HG03439 (cell line): Measurements from ENCODE around the gene DSTYK.
"Not testable (repeated sequence)": the region's sequence is repeated elsewhere in the genome, so short reads cannot be mapped to it uniquely, and the experiment has no call there.

Experiments used
- ATAC-seq: cut with Tn5 transposase; IDR thresholded peaks from one replicate; pipeline ENCODE4 v1.9.1; 2021; ENCODE audit warnings: mild to moderate bottlenecking, moderate library complexity; ENCODE audit not compliant: unreplicated experiment

The DSTYK gene

DNA sequence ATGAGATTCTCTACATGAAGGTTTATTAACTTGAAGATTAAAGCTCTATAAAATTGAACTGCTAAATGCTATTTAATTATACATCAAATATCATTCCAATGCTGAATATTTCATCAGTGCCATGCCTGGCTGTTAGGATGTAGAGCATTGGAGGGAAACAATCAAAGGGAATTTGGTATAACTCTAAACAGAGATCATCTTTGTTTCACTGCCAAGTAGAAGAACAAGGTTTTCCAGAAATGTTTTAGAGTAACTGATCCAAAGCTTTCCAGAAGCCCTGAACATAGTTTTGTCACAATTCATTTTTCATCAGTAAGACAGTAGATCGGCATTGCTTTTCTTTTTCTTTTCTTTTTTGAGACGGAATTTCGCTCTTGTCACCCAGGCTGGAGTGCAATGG is 5.9 kb upstream of the DSTYK start:
- no peak for ATAC-seq

DNA sequence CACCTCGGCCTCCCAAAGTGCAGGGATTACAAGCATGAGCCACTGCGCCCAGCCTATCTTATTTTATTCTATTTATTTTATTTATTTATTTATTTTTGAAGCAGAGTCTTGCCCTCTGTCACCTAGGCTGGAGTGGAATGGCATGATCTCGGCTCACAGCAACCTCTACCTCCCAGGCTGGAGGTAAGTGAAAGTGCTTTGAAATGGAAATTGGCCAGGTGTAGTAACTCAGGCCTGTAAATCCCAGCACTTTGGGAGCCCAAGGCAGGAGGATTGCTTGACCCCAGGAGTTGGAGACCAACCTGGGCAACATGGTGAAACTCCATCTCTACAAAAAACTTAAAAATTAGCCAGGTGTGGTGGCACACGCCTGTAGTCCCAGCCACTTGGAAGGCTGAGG is 5.1 kb upstream of the DSTYK start:
- ATAC-seq: no peak

DNA sequence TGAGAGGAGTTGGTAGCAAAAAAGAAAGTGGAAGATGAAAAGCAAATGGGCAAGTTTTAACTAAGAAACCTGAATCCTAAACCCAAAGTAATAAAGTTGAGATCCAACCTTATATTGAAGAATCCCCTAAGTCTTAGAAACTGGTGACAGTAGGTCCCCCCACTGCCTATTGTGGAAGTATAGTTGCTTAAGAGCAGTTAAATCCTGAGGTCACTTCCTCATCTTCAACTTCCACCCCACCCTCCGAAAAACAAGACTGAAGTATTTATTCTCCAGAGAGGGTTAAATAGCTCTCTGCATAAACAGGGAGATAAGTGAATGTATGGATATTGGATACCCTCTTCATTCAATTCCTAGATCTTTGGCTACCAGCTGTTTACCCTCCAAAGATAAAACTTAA is 3.3 kb upstream of the DSTYK start:
- no peak for ATAC-seq

DNA sequence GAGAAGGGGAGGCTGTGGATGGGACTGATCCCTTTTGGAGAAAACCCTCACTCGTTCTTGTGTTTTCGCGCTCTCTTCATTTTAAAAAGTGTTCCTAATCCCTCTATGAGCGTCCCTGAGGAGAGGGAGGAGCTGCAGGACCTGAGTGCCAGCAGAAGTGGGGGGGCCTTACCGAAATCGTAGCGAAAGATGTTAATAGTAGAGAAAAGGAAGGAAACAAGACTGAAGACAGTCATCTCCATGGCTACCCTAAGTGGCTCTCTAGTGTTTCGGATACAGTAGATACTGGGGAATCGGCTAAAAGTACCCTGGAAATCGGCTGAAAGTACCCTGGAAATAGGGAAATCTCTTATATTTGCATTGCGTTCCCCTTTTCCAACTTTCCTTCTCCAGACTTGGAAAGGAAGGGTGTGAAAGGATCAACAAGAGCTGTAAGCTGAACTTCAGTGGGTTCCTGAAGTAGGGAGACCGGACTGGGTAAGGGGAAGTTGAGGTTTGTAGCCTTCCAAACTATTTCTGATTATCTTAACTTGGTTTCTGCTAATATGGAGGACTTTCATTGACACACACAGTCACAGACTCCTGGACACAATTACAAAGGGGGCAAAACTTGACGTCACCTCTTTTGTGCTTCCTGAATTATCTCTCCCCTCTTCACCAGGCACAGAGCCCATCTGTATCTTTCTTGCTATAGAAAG is 486 bp upstream of the DSTYK start:
- ATAC-seq: no peak

DNA sequence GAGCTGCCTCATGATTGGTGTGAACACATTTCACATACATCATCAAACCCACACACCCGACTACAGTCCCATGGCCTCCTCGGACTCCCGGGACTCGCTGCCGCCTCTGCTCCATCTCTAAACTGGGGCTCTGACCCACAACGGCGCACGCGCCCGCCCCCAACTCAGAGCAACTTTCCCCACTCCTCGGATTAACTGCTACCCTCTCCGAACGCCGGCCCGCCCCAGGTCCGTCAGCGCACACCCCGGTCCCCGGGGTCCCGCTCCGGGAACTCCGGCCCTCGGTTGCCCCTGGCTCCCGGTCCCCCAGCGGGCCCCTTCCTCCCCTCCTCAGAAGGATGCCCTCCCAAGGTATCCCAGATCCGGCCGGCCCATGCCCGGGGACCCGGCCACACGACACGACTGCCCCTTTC is 740 bp downstream of the DSTYK start:
- peak; percentile 32 for ATAC-seq

DNA sequence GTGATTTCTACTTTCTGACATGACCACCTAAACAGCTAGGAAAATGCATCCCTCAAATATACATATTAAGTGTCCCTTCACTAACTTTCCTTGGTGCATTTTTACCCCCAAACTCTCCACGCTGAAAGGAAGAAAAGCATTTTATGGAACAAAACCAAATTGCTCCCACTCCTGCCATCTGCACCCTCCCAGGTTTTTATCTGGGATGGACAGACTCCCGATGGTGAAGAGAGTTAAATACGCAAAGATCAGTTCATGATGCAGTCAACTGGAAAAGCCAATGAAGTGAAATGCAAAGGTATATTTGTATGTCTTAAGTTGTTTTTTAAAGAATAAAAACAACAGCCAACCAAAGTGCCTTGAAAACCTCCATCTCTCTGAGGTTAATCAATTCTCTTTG is 2.7 kb downstream of the DSTYK start:
- no peak for ATAC-seq

DNA sequence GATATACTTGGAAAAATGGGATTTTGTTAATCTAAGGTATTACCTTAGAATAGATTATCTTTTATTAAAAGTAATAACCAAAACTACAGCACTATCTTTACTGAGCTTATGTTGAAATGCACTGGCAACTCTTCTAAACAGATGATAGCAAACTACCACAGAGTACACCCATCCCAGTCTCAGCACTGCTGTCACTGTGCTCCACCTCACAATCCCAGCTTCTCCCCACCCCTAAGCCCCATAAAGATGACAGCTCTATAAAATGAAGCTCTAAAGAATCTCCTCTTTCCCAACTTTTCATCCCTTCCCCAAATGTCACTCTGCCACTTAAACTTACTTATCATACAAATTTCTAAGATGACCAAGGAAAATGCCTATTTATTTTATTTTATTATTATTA is 6.4 kb downstream of the DSTYK start:
- ATAC-seq: no peak

DNA sequence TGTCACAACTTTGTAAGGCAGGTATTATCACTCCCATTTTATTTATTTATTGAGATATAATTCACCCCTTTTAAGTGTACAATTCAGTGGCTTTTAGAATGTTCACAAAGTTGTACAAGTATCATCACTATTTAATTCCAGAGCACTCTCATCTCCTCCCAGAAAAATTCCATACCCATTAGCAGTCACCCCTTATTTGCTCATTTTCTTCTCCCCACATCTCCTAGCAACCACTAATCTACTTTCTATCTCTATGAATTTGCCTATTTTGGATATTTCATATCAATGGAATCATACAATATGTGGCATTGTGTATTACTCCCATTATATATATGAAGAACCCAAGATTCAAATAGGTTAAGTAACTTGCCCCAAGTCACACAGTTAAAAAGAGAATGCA is 7.0 kb downstream of the DSTYK start:
- no peak for ATAC-seq

DNA sequence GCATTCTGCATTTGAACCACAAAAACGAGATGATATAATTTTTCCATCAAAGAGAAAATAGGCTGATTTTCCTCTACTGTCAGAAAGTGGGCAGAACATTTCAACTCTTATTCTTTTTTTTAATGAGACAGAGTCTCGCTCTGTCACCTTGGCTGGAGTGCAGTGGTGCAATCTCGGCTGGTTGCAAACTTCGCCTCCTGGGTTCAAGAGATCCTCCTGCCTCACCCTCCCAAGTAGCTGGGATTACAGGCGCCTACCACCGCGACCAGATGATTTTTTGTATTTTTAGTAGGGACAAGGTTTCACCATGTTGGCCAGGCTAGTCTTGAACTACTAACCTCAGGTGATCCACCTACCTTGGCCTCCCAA is 11.6 kb downstream of the DSTYK start:
- no peak for ATAC-seq

DNA sequence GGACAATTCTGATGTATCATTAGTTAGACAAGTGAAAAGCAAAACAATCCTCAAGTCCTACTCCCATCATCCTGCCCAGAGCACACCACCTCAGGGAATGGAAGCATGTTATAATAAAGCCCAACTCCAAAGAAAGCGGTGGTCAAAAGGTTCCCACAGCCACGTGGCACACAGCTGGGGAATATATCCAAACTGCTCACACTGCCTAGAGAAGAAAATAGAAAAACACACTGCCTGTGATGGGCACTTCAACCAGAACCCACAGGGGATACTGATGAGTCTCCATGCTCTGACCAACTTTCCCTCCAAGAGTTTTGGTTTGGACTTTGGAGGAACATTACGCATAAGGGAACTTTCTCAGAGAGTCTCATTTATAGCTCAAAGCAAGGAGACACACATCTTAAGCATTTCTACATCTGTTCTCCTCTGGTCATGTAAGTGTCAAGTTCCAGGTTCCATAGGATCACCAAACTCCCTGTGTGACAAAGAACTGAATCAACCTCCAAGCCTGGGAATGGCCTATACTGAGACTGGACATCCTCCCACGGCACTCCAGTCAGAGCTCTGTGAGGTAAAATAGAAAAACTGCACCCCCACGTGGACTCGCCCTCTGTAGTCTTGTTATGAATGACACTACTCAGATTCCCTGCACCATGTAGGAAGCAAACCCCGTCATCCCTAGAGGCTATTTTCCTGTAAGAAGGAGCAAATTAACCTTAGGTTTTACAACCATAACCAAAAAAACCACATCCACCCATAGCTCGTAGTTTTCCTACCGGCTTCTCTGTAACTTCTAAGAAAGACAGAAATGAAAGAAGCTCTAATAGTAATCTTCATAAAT is 12.2 kb downstream of the DSTYK start:
- no peak for ATAC-seq

DNA sequence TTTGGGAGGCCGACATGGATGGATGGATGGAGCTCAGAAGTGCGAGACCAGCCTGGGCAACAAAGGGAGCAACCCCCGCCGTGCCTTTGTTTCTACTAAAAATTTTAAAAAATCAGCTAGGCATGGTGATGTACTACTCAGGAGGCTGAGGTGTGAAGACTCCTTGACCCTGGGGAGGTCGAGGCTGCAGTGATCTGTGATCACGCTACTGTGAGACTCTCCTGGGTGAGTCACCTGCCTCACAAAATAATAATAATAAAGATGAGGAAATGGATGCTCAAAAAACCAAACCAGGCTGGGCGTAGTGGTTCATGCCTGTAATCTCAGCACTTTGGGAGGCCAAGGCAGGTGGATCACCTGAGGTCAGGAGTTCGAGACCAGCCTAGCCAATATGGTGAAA is 19.2 kb downstream of the DSTYK start:
- no peak for ATAC-seq

DNA sequence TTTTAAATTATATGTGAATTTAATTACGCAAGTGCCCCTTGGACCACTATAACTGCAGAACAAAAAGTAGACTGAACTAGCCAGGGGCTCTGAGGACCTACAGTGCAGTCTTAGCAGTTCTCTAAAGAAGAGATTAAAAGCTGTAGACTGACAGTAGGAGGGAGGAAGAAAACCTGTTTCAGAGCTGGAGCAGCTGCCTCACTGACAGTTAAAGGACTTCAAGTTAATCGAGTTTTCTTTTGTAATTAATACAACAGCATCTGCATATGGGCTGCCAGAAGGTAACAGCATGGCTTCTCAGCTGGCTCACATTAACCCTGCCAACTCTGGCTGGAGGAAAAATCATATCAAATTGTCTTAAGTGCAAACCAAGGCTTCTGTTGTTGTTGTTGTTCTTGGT is 19.9 kb downstream of the DSTYK start:
- no peak for ATAC-seq

DNA sequence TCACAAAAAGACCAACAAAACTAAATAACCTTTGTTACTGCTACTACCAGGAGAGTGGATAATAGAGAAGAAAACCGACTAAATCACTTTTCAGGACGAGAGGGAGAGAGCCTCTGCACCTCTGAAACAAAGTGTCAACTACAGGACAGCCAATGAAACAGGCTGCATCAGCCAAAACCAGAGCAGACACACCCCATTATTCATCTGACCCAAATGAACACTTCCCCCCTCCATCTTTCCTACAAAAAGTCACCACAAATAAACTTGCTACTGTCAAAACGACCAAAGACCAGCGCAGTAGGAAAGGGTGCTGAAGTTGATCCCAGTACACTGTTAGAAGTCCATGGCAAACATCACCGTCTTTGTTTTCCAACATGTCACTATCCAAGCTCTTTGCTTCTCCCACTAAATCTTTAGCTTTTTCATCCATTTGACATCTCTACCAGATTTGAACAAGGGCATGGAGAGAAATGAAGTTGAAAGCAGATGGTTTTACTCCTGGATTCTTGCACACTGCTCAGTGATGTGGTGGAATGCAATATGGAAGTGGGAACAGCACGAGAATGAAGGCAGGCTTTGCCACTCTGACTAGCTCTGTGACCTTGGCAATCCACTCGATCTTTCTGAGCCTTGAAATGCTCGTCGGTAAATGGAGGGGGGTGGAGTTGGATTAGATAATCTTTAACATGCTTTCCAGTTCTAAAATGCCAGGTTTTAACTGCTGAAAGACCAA is 20.5 kb downstream of the DSTYK start:
- ATAC-seq: no peak

DNA sequence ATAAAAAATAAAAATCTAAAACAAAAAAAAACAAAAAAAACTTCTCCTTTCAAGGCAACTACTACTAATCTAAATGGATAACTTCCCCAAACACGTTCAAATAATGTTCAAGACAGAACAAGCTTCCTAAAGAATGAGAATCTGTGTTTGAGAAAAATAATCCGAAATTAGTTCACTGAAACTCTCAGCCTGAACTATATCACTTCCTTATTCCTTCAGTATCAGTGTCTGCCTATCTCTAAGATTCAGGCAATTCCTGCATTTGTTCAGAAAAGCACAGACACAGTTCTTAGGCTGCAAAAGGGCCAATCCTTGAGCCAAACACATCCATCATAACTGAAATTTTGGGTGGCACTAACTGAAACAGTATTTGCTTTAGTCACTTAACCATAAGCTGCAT is 22.4 kb downstream of the DSTYK start:
- no peak for ATAC-seq

DNA sequence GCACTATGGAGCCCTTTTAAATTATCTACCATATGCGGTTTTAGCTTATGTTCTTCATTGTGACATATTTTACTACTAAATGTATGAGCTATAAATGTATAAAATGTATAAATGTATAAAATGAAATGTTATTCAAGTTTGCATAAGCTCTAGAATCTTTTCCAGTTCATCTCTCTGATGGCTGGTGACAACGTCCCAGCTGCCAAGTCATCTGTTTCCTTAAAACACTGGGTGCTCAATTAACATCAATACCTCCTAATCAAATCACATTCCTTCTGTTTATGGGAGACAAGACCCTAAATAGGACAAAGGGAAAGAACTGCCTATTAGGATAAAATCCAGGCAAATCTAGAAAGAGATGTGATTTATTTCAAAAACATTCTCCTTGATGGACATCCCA is 22.9 kb downstream of the DSTYK start:
- ATAC-seq: no peak

DNA sequence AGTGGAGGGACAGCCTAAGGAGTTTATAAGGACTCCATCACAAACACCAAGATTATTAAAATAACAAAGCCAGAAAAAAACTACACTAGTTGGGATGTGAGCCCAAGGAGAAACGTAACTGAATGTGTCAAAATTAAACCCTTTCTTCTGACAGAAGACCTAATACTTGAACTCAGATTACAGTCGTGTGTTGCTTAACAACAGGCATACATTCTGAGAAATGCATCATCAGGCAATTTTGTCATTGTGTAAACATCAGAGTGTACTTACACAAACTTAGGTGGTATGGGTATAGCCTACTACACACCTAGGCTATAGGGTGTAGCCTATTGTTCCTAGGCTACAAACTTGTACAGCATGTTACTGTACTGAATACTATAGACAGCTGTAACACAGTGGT is 23.4 kb downstream of the DSTYK start:
- no peak for ATAC-seq

DNA sequence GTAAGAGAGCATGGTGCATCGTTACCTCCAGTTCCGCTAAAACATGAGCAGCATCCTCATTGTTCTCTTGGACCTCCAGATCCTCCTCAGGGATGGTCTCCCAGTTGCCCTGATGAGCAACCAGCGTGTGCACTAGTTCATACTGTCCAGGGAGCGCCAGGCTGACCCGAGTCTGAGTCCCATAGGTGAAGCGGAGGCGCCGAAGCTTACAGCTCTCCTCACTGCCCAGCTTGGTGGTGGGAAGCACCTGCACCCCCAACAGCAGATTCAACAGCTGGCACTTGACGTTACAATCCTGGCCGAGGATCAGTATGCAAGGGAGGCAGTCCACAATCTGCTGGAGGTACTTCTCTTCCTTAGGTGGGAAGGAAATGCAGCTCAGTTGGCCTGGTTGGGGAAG is 24.1 kb downstream of the DSTYK start:
- ATAC-seq: no peak

DNA sequence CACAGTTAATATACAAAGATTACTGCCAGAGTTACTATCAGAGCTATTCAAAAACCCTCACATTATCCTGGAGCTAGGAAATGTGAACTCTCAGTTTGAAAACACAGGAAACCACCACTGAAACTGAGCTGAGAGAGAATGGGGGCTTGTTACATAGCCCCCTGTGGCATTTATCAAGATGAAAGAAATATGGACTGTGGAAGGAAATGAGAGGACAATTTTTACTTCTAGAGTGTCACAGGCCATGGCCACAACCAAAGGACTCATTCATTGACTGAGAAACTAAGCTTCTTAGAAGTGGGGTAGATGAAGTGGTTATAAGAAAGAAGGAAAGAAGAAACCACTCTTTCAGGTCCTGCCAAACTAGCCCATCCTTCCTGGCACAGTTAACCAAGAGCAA is 25.3 kb downstream of the DSTYK start:
- ATAC-seq: no peak

DNA sequence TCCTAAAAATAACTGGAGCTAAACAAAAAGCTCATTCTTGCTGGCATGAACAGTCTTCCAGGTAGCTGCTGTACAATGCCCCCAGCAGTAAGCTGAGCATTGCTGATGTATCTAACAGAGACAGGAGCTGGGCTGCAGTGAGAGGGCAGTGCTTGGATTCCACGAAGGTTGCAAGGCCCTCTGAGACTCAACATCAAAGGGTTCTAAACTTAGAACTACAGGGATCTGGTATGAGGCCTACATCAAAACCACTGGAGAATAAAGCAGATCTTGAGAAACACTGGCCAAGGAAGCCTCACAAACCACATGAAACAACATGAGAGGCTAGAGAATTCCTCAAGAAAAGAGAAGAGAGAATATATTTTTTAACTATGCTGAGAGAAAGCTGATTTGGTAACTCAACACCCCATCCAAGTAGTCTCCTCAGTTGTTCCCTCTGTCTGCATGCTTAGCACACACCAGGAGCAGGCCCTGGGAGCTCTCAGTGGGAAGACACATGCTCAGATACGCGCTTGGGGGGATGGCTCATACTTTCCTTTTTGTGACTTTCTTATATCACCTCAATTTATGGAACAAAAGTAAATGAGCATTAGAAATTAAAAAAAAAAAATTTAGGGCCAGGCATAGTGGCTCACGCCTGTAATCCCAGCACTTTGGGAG is 27.7 kb downstream of the DSTYK start:
- no peak for ATAC-seq

DNA sequence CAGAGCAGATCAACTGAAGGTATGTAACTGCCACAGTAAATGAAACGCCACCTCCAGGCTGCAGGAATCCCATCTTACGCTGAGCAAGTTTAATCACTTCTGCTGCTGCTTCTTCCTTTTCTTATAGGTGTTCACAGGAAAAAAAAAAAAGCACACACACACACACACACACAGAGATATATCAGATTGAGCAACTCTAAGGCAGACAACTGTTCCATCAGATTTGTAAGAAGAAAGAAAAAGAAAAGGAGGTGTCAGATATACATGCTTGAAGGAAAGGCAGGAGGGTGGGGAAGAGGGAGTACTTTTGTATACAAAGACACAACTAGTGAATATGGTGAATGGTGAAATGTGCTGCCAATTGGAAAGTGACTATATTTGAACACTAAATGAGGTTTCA is 28.6 kb downstream of the DSTYK start:
- no peak for ATAC-seq

DNA sequence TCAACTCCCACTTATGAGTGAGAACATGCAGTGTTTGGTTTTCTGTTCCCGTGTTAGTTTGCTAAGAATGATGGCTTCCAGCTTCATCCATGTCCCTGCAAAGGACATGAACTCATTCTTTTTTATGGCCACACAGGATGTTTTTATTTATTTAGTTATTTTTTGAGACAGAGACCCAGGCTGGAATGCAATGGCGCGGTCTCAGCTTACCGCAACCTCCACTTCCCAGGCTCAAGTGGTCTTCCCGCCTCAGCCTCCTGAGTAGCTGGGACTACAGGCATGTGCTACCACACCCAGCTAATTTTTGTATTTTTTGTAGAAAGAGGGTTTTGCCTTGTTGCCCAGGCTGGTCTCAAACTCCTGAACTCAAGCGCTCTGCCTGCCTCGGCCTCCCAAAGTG is 31.2 kb downstream of the DSTYK start:
- not testable (repeated sequence) for ATAC-seq
